SIG-M5 treated with dmso at 0.1 percent for 504 hours (cell line): Measurements from ENCODE around the gene NIPSNAP2.
"Not testable (repeated sequence)": the region's sequence is repeated elsewhere in the genome, so short reads cannot be mapped to it uniquely, and the experiment has no call there.

Experiments used
- DNase-seq: peaks from one replicate; lab custom pipeline; 2025; ENCODE audit not compliant: unreplicated experiment; lab: John Stamatoyannopoulos, UW

The NIPSNAP2 gene

GRCh38 chr7:55964261-55965099 is at the start of gene NIPSNAP2:
Gene NIPSNAP2, plus strand, starts transcription at chr7:55964585. Its CDS starts 25 bp downstream, at chr7:55964610.
- peak; percentile 33 for DNase-seq

GRCh38 chr7:55917771-55918170 is 46.6 kb upstream of the NIPSNAP2 start:
- DNase-seq: no peak

- no peak for DNase-seq
Observed at GRCh38 chr7:55928006-55928767, 36.2 kb upstream of the NIPSNAP2 start.

GRCh38 chr7:55931421-55932151 is 32.8 kb upstream of the NIPSNAP2 start:
- DNase-seq: no peak

- DNase-seq: no peak
Observed at GRCh38 chr7:55939514-55940123, 24.8 kb upstream of the NIPSNAP2 start.

GRCh38 chr7:55946545-55946944 is 17.8 kb upstream of the NIPSNAP2 start:
- no peak for DNase-seq

- peak; percentile 85 for DNase-seq
Observed at GRCh38 chr7:55951637-55952351, 12.6 kb upstream of the NIPSNAP2 start, which contains the start of gene MRPS17. Gene MRPS17, plus strand, starts transcription at chr7:55951877. Its CDS starts 1,319 bp downstream, at chr7:55953196.

GRCh38 chr7:55952352-55952671 is 12.1 kb upstream of the NIPSNAP2 start:
- not testable (repeated sequence) for DNase-seq

GRCh38 chr7:55953707-55954475 is 10.5 kb upstream of the NIPSNAP2 start:
- no peak for DNase-seq

- no peak for DNase-seq
Observed at GRCh38 chr7:55957190-55957589, 7.2 kb upstream of the NIPSNAP2 start.

- DNase-seq: no peak
Observed at GRCh38 chr7:55962014-55962413, 2.4 kb upstream of the NIPSNAP2 start.

GRCh38 chr7:55963584-55964168 is 709 bp upstream of the NIPSNAP2 start:
- DNase-seq: no peak

- DNase-seq: peak; percentile 48
Observed at GRCh38 chr7:55965100-55965470, 700 bp downstream of the NIPSNAP2 start.

- DNase-seq: no peak
Observed at GRCh38 chr7:55965805-55966421, 1.5 kb downstream of the NIPSNAP2 start.

GRCh38 chr7:55966851-55967250 is 2.5 kb downstream of the NIPSNAP2 start:
- no peak for DNase-seq

GRCh38 chr7:55969391-55969790 is 5.0 kb downstream of the NIPSNAP2 start:
- no peak for DNase-seq

- DNase-seq: no peak
Observed at GRCh38 chr7:55970561-55970960, 6.2 kb downstream of the NIPSNAP2 start.

GRCh38 chr7:55970978-55971377 is 6.6 kb downstream of the NIPSNAP2 start:
- DNase-seq: no peak

- no peak for DNase-seq
Observed at GRCh38 chr7:55973747-55974250, 9.4 kb downstream of the NIPSNAP2 start.
